ENCODE measurements around the gene OBSCN.

- TF ChIP-seq CTCF (IDR thresholded peaks at IDR 0.05) (no peak), EZH2 (IDR thresholded peaks at IDR 0.05) (no peak)
Measured at GRCh38 chr1:228417483-228418203, 209.8 kb downstream of the OBSCN start.
